Mucosa of stomach (tissue), 1 donor: Measurements from ENCODE around the gene CD79A.
A peak's percentile ranks its signal among the peaks of the same experiment; 100 is the strongest.

Experiments
- H3K27me3 ChIP-seq: one replicate; pipeline ENCODE4 v1.7.0; 2013; ENCODE audit warnings: mild to moderate bottlenecking, low read length; ENCODE audit not compliant: control insufficient read depth, insufficient read depth
- H3K36me3 ChIP-seq: one replicate; pipeline ENCODE4 v1.7.0; 2013; ENCODE audit warnings: low read length; ENCODE audit not compliant: control insufficient read depth, insufficient read depth
- H3K4me1 ChIP-seq: one replicate; pipeline ENCODE4 v1.7.0; 2013; ENCODE audit warnings: mild to moderate bottlenecking, low read length; ENCODE audit not compliant: control insufficient read depth, insufficient read depth
- H3K4me3 ChIP-seq: one replicate; pipeline ENCODE4 v1.7.0; 2013; ENCODE audit warnings: low read length
- H3K9ac ChIP-seq: one replicate; pipeline ENCODE4 v1.7.0; 2013; ENCODE audit warnings: mild to moderate bottlenecking, low read length, moderate library complexity
- H3K9me3 ChIP-seq: one replicate; pipeline ENCODE4 v1.7.0; 2013; ENCODE audit warnings: mild to moderate bottlenecking, low read length, moderate library complexity; ENCODE audit not compliant: control insufficient read depth
- donor health status: Pancreatic carcinoma.

The CD79A gene

DNA sequence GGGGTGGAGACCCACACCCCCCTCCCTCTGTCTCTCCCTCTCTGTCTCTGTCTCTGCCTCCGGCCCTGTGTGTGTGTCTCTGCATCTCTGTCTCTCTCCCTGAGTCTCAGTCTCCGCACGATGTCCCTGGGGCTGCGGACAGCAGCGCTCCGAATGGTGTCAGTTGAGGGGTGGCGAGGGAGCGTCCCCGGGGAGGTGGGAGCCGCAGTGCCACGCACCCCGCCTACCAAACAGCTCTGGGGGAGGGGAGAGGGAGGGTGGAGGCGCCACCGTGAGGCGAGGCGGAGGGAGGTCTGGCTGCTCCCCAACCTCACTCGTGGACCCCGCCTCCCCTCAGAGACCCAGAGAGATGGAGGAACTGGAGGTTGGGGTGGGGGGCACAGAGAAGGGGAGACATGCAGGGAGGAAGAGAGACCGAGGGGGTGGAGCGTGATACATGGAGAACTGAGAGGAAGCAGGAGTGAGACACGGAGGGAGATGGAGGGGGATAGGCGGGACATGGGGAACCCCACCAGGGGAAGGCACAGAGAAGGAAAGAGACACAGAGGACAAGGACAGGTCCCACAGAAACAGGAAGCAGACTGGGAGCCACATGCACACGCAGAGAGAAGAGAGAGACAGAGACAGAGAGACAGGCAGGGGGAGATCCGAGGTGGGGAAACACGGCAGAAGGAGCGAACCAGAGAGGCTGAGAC lies 44.0 kb downstream of the CD79A start:
- no peak overlapping the region for H3K4me3 ChIP-seq
- no peak overlapping the region for H3K9ac ChIP-seq
- no peaks in the 10 kb centered on the region for H3K9me3 ChIP-seq
- H3K4me1 ChIP-seq: no peaks in the 10 kb centered on the region
- H3K36me3 ChIP-seq: no peaks in the 10 kb centered on the region
- H3K27me3 ChIP-seq: peaks cover 73% of the 10 kb centered on the region

GRCh38 chr19:41921577-41922576 lies 44.8 kb downstream of the CD79A start:
- Histone ChIP-seq H3K27me3 (peaks cover 72% of the 10 kb centered on the region), H3K9me3 (no peaks in the 10 kb centered on the region), H3K4me3 (no peak overlapping the region), H3K9ac (no peak overlapping the region), H3K4me1 (no peaks in the 10 kb centered on the region), H3K36me3 (no peaks in the 10 kb centered on the region)

DNA sequence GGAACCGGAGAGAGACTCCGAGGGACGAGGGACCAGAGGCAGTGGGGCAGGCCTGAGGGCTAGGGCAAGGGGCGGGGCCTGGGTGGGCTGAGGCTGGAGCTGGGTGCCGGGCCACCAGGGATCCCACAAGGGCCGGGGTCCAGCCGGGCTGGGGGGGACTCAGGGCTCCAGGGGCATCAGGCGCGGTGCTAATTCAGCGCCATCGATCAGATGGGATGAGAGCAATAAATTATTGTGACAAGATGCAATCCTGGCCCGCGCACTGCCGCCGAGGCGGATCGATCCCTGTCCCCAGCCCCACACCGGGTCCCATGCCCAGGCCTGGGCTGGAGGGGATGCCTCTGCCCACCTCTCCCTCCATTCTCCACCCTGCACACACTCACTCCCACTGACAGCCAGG lies 45.5 kb downstream of the CD79A start:
- Histone ChIP-seq H3K9ac (no peak overlapping the region), H3K4me3 (no peak overlapping the region), H3K9me3 (no peaks in the 10 kb centered on the region), H3K36me3 (no peaks in the 10 kb centered on the region), H3K27me3 (peaks cover 72% of the 10 kb centered on the region), H3K4me1 (no peaks in the 10 kb centered on the region)

DNA sequence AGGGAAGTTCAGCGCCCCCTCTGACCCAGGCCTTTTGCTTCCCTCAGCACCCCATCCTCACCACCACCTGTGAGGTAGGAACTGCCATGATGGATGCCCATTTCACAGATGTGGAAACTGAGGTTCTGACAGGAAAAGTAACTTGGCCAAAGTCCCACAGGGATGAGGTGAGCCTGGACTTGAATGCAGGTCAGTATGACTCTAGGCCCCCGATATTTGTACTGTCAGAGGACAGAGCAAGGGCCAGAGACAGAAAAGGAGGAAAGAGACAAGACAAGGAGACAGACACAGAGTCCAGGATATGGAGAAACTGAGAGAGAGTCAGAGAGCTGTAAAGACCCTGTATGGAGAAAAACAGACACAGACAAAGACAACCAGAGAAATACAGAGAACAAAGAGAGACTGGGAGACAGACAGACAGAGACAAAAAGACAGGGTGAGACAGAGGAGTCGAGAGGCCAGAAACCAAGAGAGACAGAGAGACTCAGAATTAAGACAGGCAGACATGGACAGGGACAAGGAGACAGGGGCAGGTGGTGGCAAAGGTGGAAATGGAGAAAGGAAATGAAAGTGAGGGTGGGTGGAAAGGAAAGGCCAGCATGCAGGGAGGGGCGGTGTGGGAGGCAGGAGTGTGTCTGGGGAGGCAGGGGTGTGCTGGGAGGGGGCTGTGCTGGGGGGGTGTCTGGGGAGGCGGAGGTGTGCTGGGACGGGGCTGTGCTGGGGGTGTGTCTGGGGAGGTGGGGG lies 46.1 kb downstream of the CD79A start:
- no peaks in the 10 kb centered on the region for H3K36me3 ChIP-seq
- H3K9ac ChIP-seq: no peak overlapping the region
- no peaks in the 10 kb centered on the region for H3K9me3 ChIP-seq
- H3K27me3 ChIP-seq: peaks cover 70% of the 10 kb centered on the region
- H3K4me3 ChIP-seq: no peak overlapping the region
- H3K4me1 ChIP-seq: no peaks in the 10 kb centered on the region

DNA sequence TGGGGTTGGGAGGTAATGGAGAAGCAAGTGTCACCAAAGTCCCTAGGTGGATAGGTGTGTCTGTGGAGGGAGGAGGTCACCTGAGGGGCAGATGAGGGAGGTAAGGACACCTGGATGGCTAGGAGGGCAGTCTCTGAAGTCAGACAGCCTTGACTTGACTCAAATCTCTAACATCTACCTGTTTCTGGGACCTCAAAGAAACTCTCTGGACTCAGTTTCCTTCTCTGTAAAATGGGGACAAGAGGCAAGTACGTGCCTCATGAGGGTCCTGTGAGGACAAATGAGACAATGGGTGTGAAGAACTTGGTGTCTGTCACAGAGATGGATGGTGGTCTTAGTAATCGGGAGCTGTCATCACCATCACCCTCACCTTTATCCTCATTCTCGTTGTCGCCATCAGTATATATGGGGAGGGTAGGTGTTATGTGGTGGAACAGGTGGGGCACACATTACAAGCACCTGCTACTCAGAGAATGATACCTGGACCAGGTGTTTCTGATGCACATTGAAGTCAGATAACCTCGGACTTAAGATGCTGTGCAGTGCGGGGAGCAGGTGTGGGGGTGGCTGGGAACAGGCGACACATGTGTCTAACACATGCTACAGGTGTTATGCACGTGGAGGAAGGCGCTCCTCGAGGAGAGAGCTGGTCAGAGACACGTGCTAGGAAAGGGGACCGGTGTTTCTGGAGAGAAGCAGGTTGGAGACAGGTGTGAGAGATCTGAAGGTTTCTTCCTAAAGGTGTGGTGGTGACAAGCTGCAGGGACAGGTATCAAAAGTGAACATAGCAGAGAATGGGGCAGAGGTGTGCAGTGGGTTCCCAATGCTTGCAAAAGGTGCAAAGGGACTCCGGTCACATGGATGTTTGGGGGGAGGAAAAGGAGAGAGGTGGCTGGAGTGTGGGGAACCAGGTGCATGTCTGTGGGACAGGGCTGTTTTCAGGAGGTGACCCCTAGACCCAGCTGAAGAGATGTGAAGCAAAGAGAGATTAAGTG lies 47.4 kb downstream of the CD79A start:
- no peak overlapping the region for H3K9ac ChIP-seq
- no peak overlapping the region for H3K4me3 ChIP-seq
- no peaks in the 10 kb centered on the region for H3K36me3 ChIP-seq
- H3K27me3 ChIP-seq: peaks cover 81% of the 10 kb centered on the region
- no peaks in the 10 kb centered on the region for H3K9me3 ChIP-seq
- H3K4me1 ChIP-seq: peaks cover 9% of the 10 kb centered on the region

- Histone ChIP-seq H3K36me3 (no peaks in the 10 kb centered on the region), H3K4me3 (no peak overlapping the region), H3K9ac (no peak overlapping the region), H3K9me3 (no peaks in the 10 kb centered on the region), H3K27me3 (peaks cover 84% of the 10 kb centered on the region), H3K4me1 (peaks cover 15% of the 10 kb centered on the region)
Observed at GRCh38 chr19:41925208-41926003, 48.3 kb downstream of the CD79A start.

GRCh38 chr19:41926028-41926762 lies 49.1 kb downstream of the CD79A start:
- Histone ChIP-seq H3K4me3 (no peak overlapping the region), H3K27me3 (peaks cover 83% of the 10 kb centered on the region)

DNA sequence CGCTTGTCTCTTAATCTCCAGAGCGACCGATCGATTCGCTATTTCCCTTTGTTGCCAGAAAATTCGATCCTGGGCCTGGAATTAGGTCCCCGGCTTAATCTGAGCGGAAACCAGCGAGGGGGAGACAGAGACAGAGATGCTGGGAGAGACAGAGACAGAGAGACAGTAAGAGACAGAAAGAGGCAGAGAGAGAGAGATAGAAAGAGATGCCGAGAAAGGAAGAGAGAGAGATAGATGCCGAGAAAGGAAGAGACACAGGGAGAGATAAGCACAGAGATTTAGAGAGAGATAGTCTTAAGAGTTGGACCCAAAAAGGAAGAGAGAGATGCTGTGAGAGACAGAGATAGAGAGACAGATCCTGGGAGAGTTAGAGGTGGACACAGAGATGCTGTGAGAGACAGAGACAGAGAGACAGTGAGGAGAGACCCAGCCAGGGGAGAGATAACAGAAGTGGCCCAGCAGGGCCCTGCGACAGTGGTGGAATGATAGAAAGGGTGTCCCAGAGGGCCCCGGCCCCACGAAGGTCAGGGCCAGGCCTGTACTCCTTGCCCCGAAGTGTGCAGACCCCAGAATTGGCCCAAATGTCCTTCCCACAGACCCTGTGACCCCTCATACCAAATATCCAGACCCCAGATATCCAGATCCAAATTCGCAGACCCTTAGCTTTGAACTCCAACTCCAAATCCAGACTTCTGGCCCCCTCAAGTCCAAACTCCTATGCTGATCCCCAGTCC lies 49.9 kb downstream of the CD79A start:
- no peak overlapping the region for H3K4me3 ChIP-seq
- peaks cover 83% of the 10 kb centered on the region for H3K27me3 ChIP-seq
- H3K9me3 ChIP-seq: no peaks in the 10 kb centered on the region
- H3K9ac ChIP-seq: no peak overlapping the region
- H3K4me1 ChIP-seq: peaks cover 15% of the 10 kb centered on the region
- no peaks in the 10 kb centered on the region for H3K36me3 ChIP-seq

More at GRCh38 chr19:41926028-41926762, 49.1 kb downstream of the CD79A start:
- Histone ChIP-seq H3K9ac (no peak overlapping the region), H3K4me1 (peaks cover 15% of the 10 kb centered on the region), H3K36me3 (no peaks in the 10 kb centered on the region), H3K9me3 (no peaks in the 10 kb centered on the region)

GRCh38 chr19:41927497-41928192 lies 50.6 kb downstream of the CD79A start:
- Histone ChIP-seq H3K9me3 (no peaks in the 10 kb centered on the region), H3K36me3 (no peaks in the 10 kb centered on the region), H3K4me1 (peaks cover 18% of the 10 kb centered on the region), H3K9ac (peak overlapping the region; percentile 40), H3K27me3 (peaks cover 83% of the 10 kb centered on the region), H3K4me3 (no peak overlapping the region)
